Endothelial cell of umbilical vein (primary cell): ENCODE measurements around the gene SPACA4.

ENCODE experiments used
- CTCF ChIP-seq, 2 donors: IDR thresholded peaks; 1 replicate in 1 of 2; 2 replicates in 1 of 2; pipeline ENCODE4 v1.5.1; 2011; ENCODE audit warnings: low read length in 2 of 2, mild to moderate bottlenecking in 2 of 2, moderate library complexity in 2 of 2, control low read depth in 1 of 2, inconsistent platforms in 1 of 2, low read depth in 1 of 2; ENCODE audit not compliant: insufficient read depth in 1 of 2; ENCODE audit errors: extremely low read depth in 1 of 2
- EZH2 ChIP-seq: IDR thresholded peaks from 2 replicates; pipeline ENCODE4 v1.6.1; 2012; ENCODE audit warnings: borderline replicate concordance, low read depth, mild to moderate bottlenecking, moderate library complexity, low read length, inconsistent platforms; ENCODE audit not compliant: severe bottlenecking
- GATA2 ChIP-seq: IDR thresholded peaks from 2 replicates; pipeline ENCODE4 v1.7.0; 2011; ENCODE audit warnings: low read depth, mild to moderate bottlenecking, moderate library complexity, mixed read lengths, low read length; ENCODE audit not compliant: insufficient read length, insufficient read depth
- JUN ChIP-seq: IDR thresholded peaks from 2 replicates; pipeline ENCODE4 v1.6.1; 2011; ENCODE audit warnings: borderline replicate concordance, low read depth; ENCODE audit not compliant: insufficient read length, insufficient read depth
- POLR2AphosphoS5 ChIP-seq: IDR thresholded peaks from 2 replicates; pipeline ENCODE4 v1.6.1; 2012; ENCODE audit warnings: low read depth, mild to moderate bottlenecking, control low read depth, low read length, moderate library complexity; ENCODE audit not compliant: insufficient read depth

GRCh38 chr19:48588670-48589401, 17.7 kb upstream of the SPACA4 start:
- TF ChIP-seq EZH2, result no peak
- TF ChIP-seq CTCF (IDR thresholded peaks at IDR 0.05; ENCODE audit: extremely low read depth in 1 of 2, insufficient read depth in 1 of 2, low read depth in 1 of 2, low read length in 2 of 2), result peak; percentile 97 to 98
- TF ChIP-seq POLR2AphosphoS5, result no peak
- TF ChIP-seq GATA2, result no peak
- no peak for TF ChIP-seq JUN
